Skeletal muscle satellite cell (primary cell): ENCODE measurements around the gene PHACTR1.

Experiments used
- H3K27me3 ChIP-seq: 2 replicates; pipeline ENCODE4 v1.7.0; 2013; ENCODE audit warnings: low read length; ENCODE audit not compliant: control insufficient read depth, insufficient read depth
- H3K36me3 ChIP-seq: 2 replicates; pipeline ENCODE4 v1.7.0; 2013; ENCODE audit warnings: mild to moderate bottlenecking, control low read depth, low read length; ENCODE audit not compliant: insufficient read depth
- H3K4me1 ChIP-seq: 2 replicates; pipeline ENCODE4 v1.7.0; 2013; ENCODE audit warnings: low read length; ENCODE audit not compliant: control insufficient read depth, insufficient read depth
- H3K4me2 ChIP-seq: 2 replicates; pipeline ENCODE4 v1.7.0; 2013; ENCODE audit warnings: mild to moderate bottlenecking, low read length
- H3K4me3 ChIP-seq: 2 replicates; pipeline ENCODE4 v1.7.0; 2013; ENCODE audit warnings: low read length
- H3K9ac ChIP-seq: 2 replicates; pipeline ENCODE4 v1.7.0; 2013; ENCODE audit warnings: mild to moderate bottlenecking, low read depth, low read length, moderate library complexity
- H3K9me3 ChIP-seq: replicated peaks from 2 replicates; pipeline ENCODE4 v1.7.0; 2013; ENCODE audit warnings: mild to moderate bottlenecking, control low read depth, low read length

The PHACTR1 gene

GRCh38 chr6:13005994-13006393 is 289.4 kb downstream of the PHACTR1 start:
- H3K4me3 ChIP-seq = no peak overlapping the region
- H3K4me2 ChIP-seq = no peak overlapping the region
- H3K27me3 ChIP-seq = peaks cover 12% of the 10 kb centered on the region
- H3K9me3 ChIP-seq = no peaks in the 10 kb centered on the region
- H3K36me3 ChIP-seq = no peaks in the 10 kb centered on the region
- peaks cover 9% of the 10 kb centered on the region for H3K4me1 ChIP-seq
- no peak overlapping the region for H3K9ac ChIP-seq

DNA sequence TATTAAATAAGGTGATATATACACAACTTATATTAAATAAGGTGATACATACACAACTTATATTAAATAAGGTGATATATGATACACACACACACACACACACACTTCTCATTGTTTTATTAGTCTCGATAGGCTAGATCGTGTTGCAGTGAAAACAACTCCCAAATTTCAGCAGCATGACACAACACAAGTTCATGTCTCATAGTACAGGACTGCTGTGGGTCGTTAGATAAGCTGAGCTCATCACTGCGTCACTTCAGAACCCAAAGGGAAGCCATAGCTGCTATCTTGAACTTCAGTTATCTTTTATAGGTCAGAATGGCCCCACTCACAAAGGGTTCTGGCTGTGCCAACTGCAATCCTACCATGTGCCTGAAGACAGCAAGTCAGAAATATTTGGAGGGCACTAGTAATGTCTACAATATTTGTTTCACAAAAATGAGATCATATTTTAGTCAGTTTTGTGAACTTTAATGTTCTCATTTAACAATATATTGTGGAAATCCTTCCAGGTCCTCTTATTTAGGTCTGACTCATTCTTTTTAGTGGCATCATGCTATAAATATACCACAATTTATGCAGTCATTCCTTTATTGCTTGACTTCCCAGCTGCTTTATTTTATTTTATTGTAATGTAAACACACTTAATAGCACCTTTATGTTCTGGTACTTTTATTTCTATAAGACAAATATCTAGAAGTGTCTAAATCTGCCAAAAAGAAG is 290.2 kb downstream of the PHACTR1 start:
- Histone ChIP-seq H3K36me3 (no peaks in the 10 kb centered on the region), H3K4me3 (no peak overlapping the region), H3K9ac (no peak overlapping the region), H3K4me1 (peaks cover 9% of the 10 kb centered on the region), H3K4me2 (no peak overlapping the region), H3K27me3 (peaks cover 19% of the 10 kb centered on the region), H3K9me3 (no peaks in the 10 kb centered on the region)

DNA sequence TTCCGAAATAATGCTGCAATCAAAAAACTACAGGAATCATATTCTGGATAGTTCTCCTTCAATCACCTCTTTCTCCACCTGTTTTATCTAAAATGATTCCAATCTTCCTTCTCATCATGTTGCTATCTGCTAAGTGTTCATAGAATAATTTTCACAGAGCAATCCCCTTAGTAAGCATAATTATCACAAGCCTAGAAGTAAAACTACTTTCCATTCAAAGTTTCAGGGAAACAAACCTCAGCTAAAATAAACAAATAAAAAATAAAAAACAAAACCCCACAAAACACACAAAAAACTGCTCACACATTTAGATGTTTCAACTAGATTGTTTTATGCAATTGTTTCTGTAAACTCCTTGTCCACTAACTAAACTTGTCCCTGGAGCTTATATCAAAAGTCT is 291.2 kb downstream of the PHACTR1 start:
- Histone ChIP-seq H3K27me3 (peaks cover 29% of the 10 kb centered on the region), H3K36me3 (no peaks in the 10 kb centered on the region), H3K4me2 (no peak overlapping the region), H3K4me1 (peaks cover 9% of the 10 kb centered on the region), H3K9me3 (no peaks in the 10 kb centered on the region), H3K9ac (no peak overlapping the region), H3K4me3 (no peak overlapping the region)

DNA sequence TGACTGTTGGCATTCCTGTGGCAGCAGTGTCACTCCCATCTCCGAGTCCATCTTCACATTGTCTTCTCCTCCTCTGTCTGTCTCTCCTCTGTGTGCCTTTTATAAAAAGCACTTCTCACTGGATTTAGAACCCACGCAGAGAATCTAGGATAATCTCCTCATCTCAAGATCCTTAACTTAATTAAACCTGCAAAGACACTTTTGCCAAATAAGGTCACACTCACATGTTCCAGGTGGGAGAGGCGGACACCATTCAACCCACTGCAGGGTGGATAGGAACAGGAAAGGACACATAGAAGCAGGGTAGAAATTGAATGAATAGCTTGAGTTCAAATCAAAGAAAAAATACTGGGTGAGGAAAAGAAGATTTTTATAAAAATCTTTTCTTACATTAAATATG is 292.5 kb downstream of the PHACTR1 start:
- peaks cover 41% of the 10 kb centered on the region for H3K27me3 ChIP-seq
- no peak overlapping the region for H3K4me2 ChIP-seq
- H3K9me3 ChIP-seq = no peaks in the 10 kb centered on the region
- no peaks in the 10 kb centered on the region for H3K36me3 ChIP-seq
- H3K4me1 ChIP-seq = peaks cover 16% of the 10 kb centered on the region
- H3K4me3 ChIP-seq = no peak overlapping the region
- H3K9ac ChIP-seq = no peak overlapping the region

GRCh38 chr6:13009461-13009860 is 292.9 kb downstream of the PHACTR1 start:
- Histone ChIP-seq H3K9me3 (no peaks in the 10 kb centered on the region), H3K27me3 (peaks cover 45% of the 10 kb centered on the region), H3K9ac (no peak overlapping the region), H3K4me1 (peaks cover 16% of the 10 kb centered on the region), H3K4me3 (no peak overlapping the region), H3K4me2 (no peak overlapping the region), H3K36me3 (no peaks in the 10 kb centered on the region)

- Histone ChIP-seq H3K27me3 (peaks cover 61% of the 10 kb centered on the region), H3K9ac (no peak overlapping the region), H3K4me1 (peaks cover 10% of the 10 kb centered on the region), H3K9me3 (no peaks in the 10 kb centered on the region), H3K36me3 (no peaks in the 10 kb centered on the region), H3K4me2 (no peak overlapping the region), H3K4me3 (no peak overlapping the region)
These were observed 295.1 kb downstream of the PHACTR1 start for GRCh38 chr6:13011612-13012146.

DNA sequence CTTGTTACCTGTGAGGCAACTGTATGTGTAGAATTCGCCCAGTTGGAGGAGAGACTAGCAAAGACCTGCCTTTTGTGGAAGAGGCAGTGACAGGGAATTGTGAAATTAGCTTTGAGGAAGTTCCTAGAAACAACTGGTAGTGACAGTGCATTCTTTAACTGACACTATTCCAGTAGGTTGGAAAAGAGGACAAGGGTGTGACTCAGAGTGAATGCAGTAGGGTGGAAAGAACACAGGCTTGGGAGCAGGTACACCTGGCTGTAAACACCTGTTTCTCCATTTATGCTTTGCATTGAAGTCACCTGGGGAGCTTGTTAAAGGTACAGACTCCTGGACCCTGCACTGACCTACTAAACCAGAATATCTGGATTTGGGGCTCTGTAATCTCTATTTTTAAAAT is 295.7 kb downstream of the PHACTR1 start:
- H3K36me3 ChIP-seq = no peaks in the 10 kb centered on the region
- peaks cover 61% of the 10 kb centered on the region for H3K27me3 ChIP-seq
- H3K4me2 ChIP-seq = no peak overlapping the region
- no peak overlapping the region for H3K9ac ChIP-seq
- H3K4me1 ChIP-seq = peaks cover 7% of the 10 kb centered on the region
- H3K4me3 ChIP-seq = no peak overlapping the region
- no peaks in the 10 kb centered on the region for H3K9me3 ChIP-seq

GRCh38 chr6:13012977-13013680 is 296.6 kb downstream of the PHACTR1 start:
- Histone ChIP-seq H3K4me2 (peak overlapping the region; percentile 81), H3K36me3 (no peaks in the 10 kb centered on the region), H3K9ac (no peak overlapping the region), H3K27me3 (peaks cover 61% of the 10 kb centered on the region), H3K9me3 (no peaks in the 10 kb centered on the region), H3K4me1 (peaks cover 7% of the 10 kb centered on the region), H3K4me3 (peak overlapping the region; percentile 62)

- Histone ChIP-seq H3K36me3 (no peaks in the 10 kb centered on the region), H3K27me3 (peaks cover 56% of the 10 kb centered on the region), H3K4me2 (peak overlapping the region; percentile 81), H3K4me1 (peaks cover 7% of the 10 kb centered on the region), H3K4me3 (peak overlapping the region; percentile 62), H3K9me3 (no peaks in the 10 kb centered on the region), H3K9ac (no peak overlapping the region)
These were observed 297.3 kb downstream of the PHACTR1 start for GRCh38 chr6:13013681-13014503.

GRCh38 chr6:13014504-13015378 is 298.2 kb downstream of the PHACTR1 start:
- peak overlapping the region; percentile 62 for H3K4me3 ChIP-seq
- no peaks in the 10 kb centered on the region for H3K36me3 ChIP-seq
- peak overlapping the region; percentile 81 for H3K4me2 ChIP-seq
- no peak overlapping the region for H3K9ac ChIP-seq
- peaks cover 53% of the 10 kb centered on the region for H3K27me3 ChIP-seq
- H3K9me3 ChIP-seq = no peaks in the 10 kb centered on the region
- H3K4me1 ChIP-seq = peaks cover 7% of the 10 kb centered on the region

GRCh38 chr6:13015379-13015681 is 298.8 kb downstream of the PHACTR1 start:
- Histone ChIP-seq H3K4me2 (no peak overlapping the region), H3K9me3 (no peaks in the 10 kb centered on the region), H3K27me3 (peaks cover 53% of the 10 kb centered on the region), H3K4me3 (no peak overlapping the region), H3K9ac (no peak overlapping the region), H3K4me1 (peaks cover 7% of the 10 kb centered on the region), H3K36me3 (no peaks in the 10 kb centered on the region)
